PFSK-1 (cell line): ENCODE data around the gene ACAP3.

Experiments used
- POLR2AphosphoS5 ChIP-seq: IDR thresholded peaks from 2 replicates; pipeline ENCODE4 v1.6.1; 2012; ENCODE audit warnings: low read depth, mild to moderate bottlenecking, control low read depth, low read length, moderate library complexity
- SIN3A ChIP-seq: IDR thresholded peaks from 2 replicates; pipeline ENCODE4 v1.6.1; 2012; ENCODE audit warnings: mild to moderate bottlenecking, low read length, moderate library complexity, borderline replicate concordance; ENCODE audit not compliant: insufficient read depth
- TAF1 ChIP-seq: IDR thresholded peaks from 2 replicates; pipeline ENCODE4 v1.6.1; 2012; ENCODE audit warnings: low read length, control low read depth, borderline replicate concordance; ENCODE audit not compliant: insufficient read depth

DNA sequence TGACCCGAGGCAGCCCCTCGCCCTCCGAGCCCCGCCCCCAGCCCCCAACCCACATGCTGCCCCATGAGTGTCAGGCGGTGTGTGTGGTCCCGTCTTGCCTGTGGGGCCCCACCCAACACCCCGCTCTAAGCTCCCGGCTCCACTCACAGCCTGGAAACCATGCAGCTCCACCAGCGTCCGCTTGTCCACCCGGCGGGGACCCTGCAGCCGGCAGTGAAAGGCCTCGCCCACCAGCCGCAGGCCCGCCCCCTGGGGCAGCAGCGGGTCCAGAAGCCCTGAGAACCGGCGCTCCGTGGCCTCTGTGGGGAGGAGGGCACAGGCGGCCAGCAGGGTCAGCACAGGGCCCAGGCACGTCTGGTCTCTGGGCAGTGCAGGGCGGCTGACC is 63.9 kb downstream of the ACAP3 start:
- TF ChIP-seq TAF1: no peak
- TF ChIP-seq POLR2AphosphoS5: no peak
- no peak for TF ChIP-seq SIN3A
